OCI-LY7 (cell line): Measurements from ENCODE around the gene SRGAP2C.
"Not testable (repeated sequence)": the region's sequence is repeated elsewhere in the genome, so short reads cannot be mapped to it uniquely, and the experiment has no call there.

Experiments used
- CTCF ChIP-seq: fragments of 200-600 bp; sonication (generic); conservative IDR thresholded peaks from 2 replicates; pipeline ENCODE4 v1.5.1; 2014; ENCODE audit warnings: mild to moderate bottlenecking, antibody characterized with exemption, low read length, moderate library complexity, mixed read lengths
- EZH2phosphoT487 ChIP-seq: fragments of 200-600 bp; sonication (generic); IDR thresholded peaks from 2 replicates; pipeline ENCODE4 v1.6.1; 2018; ENCODE audit warnings: low read depth, borderline replicate concordance, mild to moderate bottlenecking, mixed run types, antibody characterized with exemption, low read length, moderate library complexity, mixed read lengths

DNA sequence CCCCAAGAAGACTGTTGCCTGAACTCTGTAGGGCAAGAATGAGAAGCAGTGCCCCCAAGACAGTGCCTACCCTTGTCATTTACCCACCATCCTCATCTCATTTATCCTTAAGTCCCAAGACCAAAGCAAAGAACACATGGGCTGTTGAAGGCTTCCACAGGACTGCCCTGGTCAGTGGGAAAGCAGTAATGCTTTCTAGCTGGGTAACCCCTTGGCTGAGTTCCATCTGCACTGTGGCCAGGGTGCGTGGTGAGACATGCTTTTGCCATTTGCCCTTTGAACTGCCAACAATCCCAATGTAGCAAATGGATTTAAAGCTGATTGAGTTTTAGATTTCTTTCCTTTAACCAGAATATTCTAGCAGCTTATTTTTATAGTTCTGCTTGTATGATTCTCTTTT, 163.3 kb downstream of the SRGAP2C start:
- not testable (repeated sequence) for TF ChIP-seq CTCF, EZH2phosphoT487
